Fibroblast of lung (primary cell): ENCODE measurements around the gene PTPRU. TPM values are rescaled to one million over a fixed set of nuclear protein-coding genes. Genes with fewer than 3 reads are reported as not detected.

ENCODE experiments used
- DNase-seq, 2 donors: peaks; one replicate each; pipeline versions ENCODE4 v3.0.0 to v3.0.0-alpha.2; 2010; ENCODE audit warnings: low read depth in 2 of 2
- H2AFZ ChIP-seq: 2 replicates; pipeline ENCODE4 v1.5.1; 2012; ENCODE audit warnings: low read length, control low read depth, inconsistent platforms
- H3K27ac ChIP-seq: 2 replicates; pipeline ENCODE4 v1.5.1; 2011; ENCODE audit warnings: low read length, control low read depth; ENCODE audit not compliant: insufficient read depth
- H3K27me3 ChIP-seq: 2 replicates; pipeline ENCODE4 v1.5.1; 2011; ENCODE audit warnings: mild to moderate bottlenecking, low read length; ENCODE audit not compliant: control insufficient read depth, insufficient read depth
- H3K36me3 ChIP-seq: 2 replicates; pipeline ENCODE4 v1.5.1; 2011; ENCODE audit warnings: low read length; ENCODE audit not compliant: control insufficient read depth, insufficient read depth
- H3K4me1 ChIP-seq: 2 replicates; pipeline ENCODE4 v1.5.1; 2011; ENCODE audit warnings: low read length; ENCODE audit not compliant: control insufficient read depth, insufficient read depth; ENCODE audit errors: extremely low read depth
- H3K4me2 ChIP-seq: 2 replicates; pipeline ENCODE4 v1.5.1; 2011; ENCODE audit warnings: low read length, control low read depth; ENCODE audit not compliant: insufficient read depth; ENCODE audit errors: extremely low read depth
- H3K4me3 ChIP-seq, 4 experiments: fragments of 200-600 bp in 1 of 4; sonication (generic) in 1 of 4; replicated peaks in 1 of 4; 2 replicates each; pipeline ENCODE4 v1.5.1; 2011 to 2016; ENCODE audit warnings: low read length in 4 of 4, low read depth in 3 of 4, mild to moderate bottlenecking in 3 of 4, control low read depth in 2 of 4, inconsistent platforms in 1 of 4, mixed read lengths in 1 of 4; ENCODE audit not compliant: insufficient read depth in 1 of 4; ENCODE audit errors: control extremely low read depth in 1 of 4
- H3K79me2 ChIP-seq: 2 replicates; pipeline ENCODE4 v1.5.1; 2012; ENCODE audit warnings: mild to moderate bottlenecking, low read length, inconsistent platforms; ENCODE audit not compliant: control insufficient read depth, insufficient read depth
- H3K9ac ChIP-seq: 2 replicates; pipeline ENCODE4 v1.5.1; 2011; ENCODE audit warnings: mild to moderate bottlenecking, low read length, control low read depth; ENCODE audit not compliant: insufficient read depth
- H3K9me3 ChIP-seq: 2 replicates; pipeline ENCODE4 v1.5.1; 2012; ENCODE audit warnings: low read depth, low read length; ENCODE audit not compliant: control insufficient read depth, insufficient read depth
- H4K20me1 ChIP-seq: 2 replicates; pipeline ENCODE4 v1.5.1; 2011; ENCODE audit warnings: low read length; ENCODE audit not compliant: control insufficient read depth, insufficient read depth; ENCODE audit errors: extremely low read depth
- CTCF ChIP-seq, 2 donors: IDR thresholded peaks in 1 of 2; conservative IDR thresholded peaks in 1 of 2; 1 replicate in 1 of 2; 2 replicates in 1 of 2; pipeline ENCODE4 v1.5.1; 2011 to 2012; ENCODE audit warnings: low read length in 2 of 2, control low read depth in 1 of 2, inconsistent platforms in 1 of 2, low read depth in 1 of 2, mild to moderate bottlenecking in 1 of 2
- EZH2 ChIP-seq: IDR thresholded peaks from 2 replicates; pipeline ENCODE4 v1.5.1; 2012; ENCODE audit warnings: low read length, control low read depth, mild to moderate bottlenecking; ENCODE audit errors: missing control alignments
- polyA plus RNA-seq, 2 donors: library from polyadenylated mRNA; depleted of rRNA in 1 of 2; stranded (reverse) in 1 of 2; unstranded in 1 of 2; fragments of >200 nt; gene quantifications; 2 replicates each; pipeline ENCODE4 v1.2.1, GENCODE V29; 2011 to 2012; ENCODE audit warnings: missing spikeins in 1 of 2
- total RNA-seq: library from RNA; depleted of rRNA; stranded (reverse); fragments of >200 nt; gene quantifications from 2 replicates; pipeline ENCODE4 v1.2.1, GENCODE V29; 2014

The PTPRU gene
- total and polyA plus RNA-seq, 2 donors (not counting 1 experiment from before 2014, with no cell fraction given), result 1.4 to 25.8 TPM

GRCh38 chr1:29260531-29260930 is 24.2 kb downstream of the PTPRU start:
- Histone ChIP-seq H3K9me3 (no peaks in the 10 kb centered on the region), H4K20me1 (no peaks in the 10 kb centered on the region), H3K36me3 (no peaks in the 10 kb centered on the region), H2AFZ (no peak overlapping the region), H3K27me3 (peaks cover 2% of the 10 kb centered on the region), H3K4me1 (peaks cover 2% of the 10 kb centered on the region), H3K27ac (no peak overlapping the region), H3K9ac (no peak overlapping the region), H3K4me2 (peak overlapping the region; percentile 64), H3K79me2 (no peaks in the 10 kb centered on the region), H3K4me3 (peak overlapping the region in 2 of 4 experiments; percentile 58 to 67)
- no peak for DNase-seq
- TF ChIP-seq EZH2 (no peak), CTCF (conservative IDR thresholded peaks at IDR 0.05 in 1 of 2, IDR thresholded peaks at IDR 0.05 in 1 of 2; ENCODE audit: low read depth in 1 of 2, low read length in 2 of 2) (no peak)

- Histone ChIP-seq H3K4me1 (peaks cover 2% of the 10 kb centered on the region), H3K4me3 (no peak overlapping the region), H4K20me1 (no peaks in the 10 kb centered on the region), H2AFZ (no peak overlapping the region), H3K36me3 (no peaks in the 10 kb centered on the region), H3K27ac (no peak overlapping the region), H3K4me2 (no peak overlapping the region), H3K27me3 (peaks cover 3% of the 10 kb centered on the region), H3K79me2 (no peaks in the 10 kb centered on the region), H3K9ac (no peak overlapping the region), H3K9me3 (no peaks in the 10 kb centered on the region)
- DNase-seq, result peak; percentile 68 to 81
- no peak for TF ChIP-seq EZH2
- TF ChIP-seq CTCF (conservative IDR thresholded peaks at IDR 0.05 in 1 of 2, IDR thresholded peaks at IDR 0.05 in 1 of 2; ENCODE audit: low read depth in 1 of 2, low read length in 2 of 2), result no peak
Measured at GRCh38 chr1:29264773-29265389, 28.6 kb downstream of the PTPRU start.

- no peak for DNase-seq
- TF ChIP-seq CTCF (conservative IDR thresholded peaks at IDR 0.05 in 1 of 2, IDR thresholded peaks at IDR 0.05 in 1 of 2; ENCODE audit: low read depth in 1 of 2, low read length in 2 of 2), result no peak
- TF ChIP-seq EZH2, result no peak
- peaks cover 3% of the 10 kb centered on the region for H3K27me3 ChIP-seq
- H3K9me3 ChIP-seq, result no peaks in the 10 kb centered on the region
- H3K4me2 ChIP-seq, result no peak overlapping the region
- H3K79me2 ChIP-seq, result no peaks in the 10 kb centered on the region
- no peak overlapping the region for H3K27ac ChIP-seq
- peaks cover 2% of the 10 kb centered on the region for H3K4me1 ChIP-seq
- no peak overlapping the region for H3K4me3 ChIP-seq
- no peak overlapping the region for H3K9ac ChIP-seq
- no peaks in the 10 kb centered on the region for H3K36me3 ChIP-seq
- H4K20me1 ChIP-seq, result no peaks in the 10 kb centered on the region
- no peak overlapping the region for H2AFZ ChIP-seq
Measured at GRCh38 chr1:29266912-29267311, 30.6 kb downstream of the PTPRU start.
